ENCODE data around the gene KRTAP2-3.

KRTAP2-3 gene

DNA sequence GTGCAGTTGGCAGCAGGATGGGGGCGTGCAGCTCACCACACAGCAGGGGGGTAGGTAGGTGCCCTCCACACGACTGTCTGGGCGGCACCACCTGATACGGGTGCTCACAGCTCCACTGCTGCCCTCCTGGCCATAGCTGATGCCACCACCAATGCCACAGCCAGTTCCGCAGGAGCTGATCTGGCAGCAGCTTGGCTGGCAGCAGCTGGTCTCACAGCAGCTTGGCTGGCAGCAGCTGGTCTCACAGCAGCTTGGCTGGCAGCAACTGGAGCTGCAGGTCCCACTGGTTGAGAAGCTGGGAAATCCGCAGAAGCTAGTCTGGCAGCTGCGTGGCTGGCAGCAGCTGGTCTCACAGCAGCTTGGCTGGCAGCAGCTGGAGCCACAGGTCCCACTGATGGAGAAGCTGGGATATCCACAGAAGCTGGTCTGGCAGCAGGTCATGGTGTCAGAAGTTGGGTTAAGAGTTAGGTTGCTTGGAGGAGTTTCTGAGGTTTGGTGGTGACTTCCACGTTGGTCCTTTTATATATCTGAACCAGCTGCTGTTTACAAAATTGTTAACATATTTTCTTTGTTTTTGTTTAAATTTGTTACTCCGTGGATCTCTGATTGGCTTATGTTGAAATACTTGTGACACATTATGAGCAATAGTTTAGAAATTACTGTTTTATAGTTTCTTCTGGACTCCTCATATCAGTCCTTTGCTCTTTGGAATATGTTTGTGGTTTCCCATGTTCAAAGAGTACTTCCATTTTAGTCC, 33.0 kb downstream of the KRTAP2-3 start, which contains the start of gene KRTAP1-5:
KRTAP1-5 (minus strand) TSS at position 494 of the 757 bp plus-strand sequence; CDS start at position 441, 53 bp downstream.
- H3K4me3 ChIP-seq (ENCODE audit: insufficient read depth, low read length, poor library complexity, severe bottlenecking) = no peak within 1 kb of the TSS
- no peaks in the 10 kb centered on the region for H3F3A ChIP-seq (ENCODE audit: insufficient read depth)
- H3K9me2 ChIP-seq (replicated peaks; ENCODE audit: insufficient read depth, low read length) = no peaks in the 10 kb centered on the region
- no peaks in the 10 kb centered on the region for H3K9me3 ChIP-seq (ENCODE audit: insufficient read depth, low read length)
- H3K27ac ChIP-seq (ENCODE audit: low read depth, low read length) = no peak within 1 kb of the TSS
- no peaks in the 10 kb centered on the region for H3K27me3 ChIP-seq (ENCODE audit: low read length)
- no peaks in the 10 kb centered on the region for H3K36me3 ChIP-seq (ENCODE audit: low read length)
- H2AFZ ChIP-seq (ENCODE audit: low read depth, low read length, severe bottlenecking) = no peak within 1 kb of the TSS
- TF ChIP-seq EZH2phosphoT487 (conservative IDR thresholded peaks at IDR 0.05; ENCODE audit: low read length) = no peak
- TF ChIP-seq, protein P1, sequence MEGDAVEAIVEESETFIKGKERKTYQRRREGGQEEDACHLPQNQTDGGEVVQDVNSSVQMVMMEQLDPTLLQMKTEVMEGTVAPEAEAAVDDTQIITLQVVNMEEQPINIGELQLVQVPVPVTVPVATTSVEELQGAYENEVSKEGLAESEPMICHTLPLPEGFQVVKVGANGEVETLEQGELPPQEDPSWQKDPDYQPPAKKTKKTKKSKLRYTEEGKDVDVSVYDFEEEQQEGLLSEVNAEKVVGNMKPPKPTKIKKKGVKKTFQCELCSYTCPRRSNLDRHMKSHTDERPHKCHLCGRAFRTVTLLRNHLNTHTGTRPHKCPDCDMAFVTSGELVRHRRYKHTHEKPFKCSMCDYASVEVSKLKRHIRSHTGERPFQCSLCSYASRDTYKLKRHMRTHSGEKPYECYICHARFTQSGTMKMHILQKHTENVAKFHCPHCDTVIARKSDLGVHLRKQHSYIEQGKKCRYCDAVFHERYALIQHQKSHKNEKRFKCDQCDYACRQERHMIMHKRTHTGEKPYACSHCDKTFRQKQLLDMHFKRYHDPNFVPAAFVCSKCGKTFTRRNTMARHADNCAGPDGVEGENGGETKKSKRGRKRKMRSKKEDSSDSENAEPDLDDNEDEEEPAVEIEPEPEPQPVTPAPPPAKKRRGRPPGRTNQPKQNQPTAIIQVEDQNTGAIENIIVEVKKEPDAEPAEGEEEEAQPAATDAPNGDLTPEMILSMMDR (IDR thresholded peaks at IDR 0.05; ENCODE audit: insufficient read depth, low read length, poor library complexity, severe bottlenecking) = no peak
- no peak within 1 kb of the TSS for H3K4me2 ChIP-seq (ENCODE audit: low read depth, low read length, poor library complexity, severe bottlenecking)
- no peaks in the 10 kb centered on the region for H4K20me1 ChIP-seq (ENCODE audit: low read depth, low read length)
- no peaks in the 10 kb centered on the region for H3K79me2 ChIP-seq (ENCODE audit: insufficient read depth, low read length)
- no peak within 1 kb of the TSS for H3K9ac ChIP-seq (ENCODE audit: low read length)

- no peak overlapping the region for H3K4me3 ChIP-seq (ENCODE audit: insufficient read depth, low read length, poor library complexity, severe bottlenecking)
- no peaks in the 10 kb centered on the region for H3K36me3 ChIP-seq (ENCODE audit: low read length)
- no peaks in the 10 kb centered on the region for H3F3A ChIP-seq (ENCODE audit: insufficient read depth)
- no peak for TF ChIP-seq EZH2phosphoT487 (conservative IDR thresholded peaks at IDR 0.05; ENCODE audit: low read length)
- H3K27me3 ChIP-seq (ENCODE audit: low read length) = no peaks in the 10 kb centered on the region
- no peak overlapping the region for H2AFZ ChIP-seq (ENCODE audit: low read depth, low read length, severe bottlenecking)
- H3K9ac ChIP-seq (ENCODE audit: low read length) = no peak overlapping the region
- H3K27ac ChIP-seq (ENCODE audit: low read depth, low read length) = no peak overlapping the region
- H4K20me1 ChIP-seq (ENCODE audit: low read depth, low read length) = no peaks in the 10 kb centered on the region
- H3K4me2 ChIP-seq (ENCODE audit: low read depth, low read length, poor library complexity, severe bottlenecking) = no peak overlapping the region
- no peaks in the 10 kb centered on the region for H3K9me3 ChIP-seq (ENCODE audit: insufficient read depth, low read length)
- H3K9me2 ChIP-seq (replicated peaks; ENCODE audit: insufficient read depth, low read length) = no peaks in the 10 kb centered on the region
- H3K79me2 ChIP-seq (ENCODE audit: insufficient read depth, low read length) = no peaks in the 10 kb centered on the region
These were observed 35.2 kb downstream of the KRTAP2-3 start for GRCh38 chr17:41024697-41025096.

GRCh38 chr17:41020336-41020735, 39.6 kb downstream of the KRTAP2-3 start:
- H3K9me3 ChIP-seq (ENCODE audit: insufficient read depth, low read length) = no peaks in the 10 kb centered on the region
- TF ChIP-seq, protein P1 (IDR thresholded peaks at IDR 0.05; ENCODE audit: insufficient read depth, low read length, poor library complexity, severe bottlenecking) = no peak
- TF ChIP-seq EZH2phosphoT487 (conservative IDR thresholded peaks at IDR 0.05; ENCODE audit: low read length) = no peak
- no peaks in the 10 kb centered on the region for H3K36me3 ChIP-seq (ENCODE audit: low read length)
- H3K9ac ChIP-seq (ENCODE audit: low read length) = no peak overlapping the region
- no peak overlapping the region for H3K27ac ChIP-seq (ENCODE audit: low read depth, low read length)
- H2AFZ ChIP-seq (ENCODE audit: low read depth, low read length, severe bottlenecking) = no peak overlapping the region
- H3K79me2 ChIP-seq (ENCODE audit: insufficient read depth, low read length) = no peaks in the 10 kb centered on the region
- no peaks in the 10 kb centered on the region for H3F3A ChIP-seq (ENCODE audit: insufficient read depth)
- no peak overlapping the region for H3K4me3 ChIP-seq (ENCODE audit: insufficient read depth, low read length, poor library complexity, severe bottlenecking)
- H3K9me2 ChIP-seq (replicated peaks; ENCODE audit: insufficient read depth, low read length) = no peaks in the 10 kb centered on the region
- no peaks in the 10 kb centered on the region for H3K27me3 ChIP-seq (ENCODE audit: low read length)
- no peaks in the 10 kb centered on the region for H4K20me1 ChIP-seq (ENCODE audit: low read depth, low read length)
- no peak overlapping the region for H3K4me2 ChIP-seq (ENCODE audit: low read depth, low read length, poor library complexity, severe bottlenecking)

- no peaks in the 10 kb centered on the region for H3K9me3 ChIP-seq (ENCODE audit: insufficient read depth, low read length)
These were observed 40.5 kb downstream of the KRTAP2-3 start for GRCh38 chr17:41019415-41019814.

More at GRCh38 chr17:41019415-41019814, 40.5 kb downstream of the KRTAP2-3 start:
- Histone ChIP-seq H2AFZ (ENCODE audit: low read depth, low read length, severe bottlenecking) (no peak overlapping the region), H3K9me2 (replicated peaks; ENCODE audit: insufficient read depth, low read length) (no peaks in the 10 kb centered on the region), H3K36me3 (ENCODE audit: low read length) (no peaks in the 10 kb centered on the region), H3K9ac (ENCODE audit: low read length) (no peak overlapping the region), H3K79me2 (ENCODE audit: insufficient read depth, low read length) (no peaks in the 10 kb centered on the region), H4K20me1 (ENCODE audit: low read depth, low read length) (no peaks in the 10 kb centered on the region), H3K4me2 (ENCODE audit: low read depth, low read length, poor library complexity, severe bottlenecking) (no peak overlapping the region), H3K27ac (ENCODE audit: low read depth, low read length) (no peak overlapping the region), H3F3A (ENCODE audit: insufficient read depth) (no peaks in the 10 kb centered on the region), H3K27me3 (ENCODE audit: low read length) (no peaks in the 10 kb centered on the region), H3K4me3 (ENCODE audit: insufficient read depth, low read length, poor library complexity, severe bottlenecking) (no peak overlapping the region)
- no peak for TF ChIP-seq EZH2phosphoT487 (conservative IDR thresholded peaks at IDR 0.05; ENCODE audit: low read length)
- TF ChIP-seq, protein P1 (IDR thresholded peaks at IDR 0.05; ENCODE audit: insufficient read depth, low read length, poor library complexity, severe bottlenecking) = no peak

All from SU-DHL-6 (cell line).